H9 (cell line): Measurements from ENCODE around the gene TMEM151B. TPM values are rescaled to one million over a fixed set of nuclear protein-coding genes. Genes with fewer than 3 reads are reported as not detected.

ENCODE experiments used
- DNase-seq: peaks from one replicate; pipeline ENCODE4 v3.0.0-alpha.2; 2017
- H2AFZ ChIP-seq: one replicate; pipeline ENCODE4 v1.6.1; 2013; ENCODE audit warnings: mild to moderate bottlenecking, low read length, control low read depth, moderate library complexity
- H2AK5ac ChIP-seq: 2 replicates; pipeline ENCODE4 v1.6.1; 2013; ENCODE audit warnings: low read length, control low read depth, mixed read lengths; ENCODE audit not compliant: insufficient read length
- H2BK120ac ChIP-seq: one replicate; pipeline ENCODE4 v1.6.1; 2013; ENCODE audit warnings: low read depth, mild to moderate bottlenecking, low read length, control low read depth, inconsistent platforms; ENCODE audit not compliant: poor library complexity, severe bottlenecking
- H2BK12ac ChIP-seq: 2 replicates; pipeline ENCODE4 v1.6.1; 2013; ENCODE audit warnings: low read length, control low read depth, mixed read lengths, low read depth; ENCODE audit not compliant: insufficient read length
- H2BK15ac ChIP-seq: 2 replicates; pipeline ENCODE4 v1.6.1; 2013; ENCODE audit warnings: low read depth, low read length, control low read depth
- H2BK20ac ChIP-seq: one replicate; pipeline ENCODE4 v1.6.1; 2013; ENCODE audit warnings: low read depth, mild to moderate bottlenecking, low read length, control low read depth, inconsistent platforms; ENCODE audit not compliant: poor library complexity, severe bottlenecking
- H2BK5ac ChIP-seq: 2 replicates; pipeline ENCODE4 v1.6.1; 2013; ENCODE audit warnings: low read length, control low read depth, mixed read lengths; ENCODE audit not compliant: insufficient read length
- H3K14ac ChIP-seq: 2 replicates; pipeline ENCODE4 v1.6.1; 2013; ENCODE audit warnings: low read length, control low read depth; ENCODE audit not compliant: insufficient read depth
- H3K18ac ChIP-seq: 2 replicates; pipeline ENCODE4 v1.6.1; 2013; ENCODE audit warnings: low read depth, mild to moderate bottlenecking, mixed read lengths, low read length, control low read depth; ENCODE audit not compliant: insufficient read length
- H3K23ac ChIP-seq: 2 replicates; pipeline ENCODE4 v1.6.1; 2013; ENCODE audit warnings: low read length, control low read depth, mixed read lengths, low read depth; ENCODE audit not compliant: insufficient read length
- H3K23me2 ChIP-seq: 2 replicates; pipeline ENCODE4 v1.6.1; 2013; ENCODE audit warnings: low read depth, mild to moderate bottlenecking, mixed read lengths, low read length, control low read depth; ENCODE audit not compliant: insufficient read length, poor library complexity, severe bottlenecking
- H3K27ac ChIP-seq: 2 replicates; pipeline ENCODE4 v1.5.1; 2013; ENCODE audit warnings: low read length, control low read depth, mixed read lengths, low read depth; ENCODE audit not compliant: insufficient read length
- H3K27me3 ChIP-seq: 2 replicates; pipeline ENCODE4 v1.6.1; 2013; ENCODE audit warnings: low read length, control low read depth, inconsistent platforms; ENCODE audit not compliant: insufficient read depth
- H3K4ac ChIP-seq: 2 replicates; pipeline ENCODE4 v1.6.1; 2013; ENCODE audit warnings: low read depth, mild to moderate bottlenecking, control low read depth, inconsistent platforms, low read length, moderate library complexity
- H3K4me1 ChIP-seq: 2 replicates; pipeline ENCODE4 v1.6.1; 2013; ENCODE audit warnings: low read length, control low read depth, inconsistent platforms; ENCODE audit not compliant: insufficient read depth
- H3K4me2 ChIP-seq: 2 replicates; pipeline ENCODE4 v1.6.1; 2013; ENCODE audit warnings: low read length, control low read depth, mixed read lengths; ENCODE audit not compliant: insufficient read length, insufficient read depth
- H3K56ac ChIP-seq: 2 replicates; pipeline ENCODE4 v1.6.1; 2013; ENCODE audit warnings: low read depth, mild to moderate bottlenecking, mixed read lengths, low read length, control low read depth; ENCODE audit not compliant: insufficient read length
- H3K79me1 ChIP-seq: 2 replicates; pipeline ENCODE4 v1.6.1; 2013; ENCODE audit warnings: low read depth, mild to moderate bottlenecking, moderate library complexity, low read length, control low read depth, inconsistent platforms; ENCODE audit not compliant: insufficient read depth, poor library complexity, severe bottlenecking
- H3K79me2 ChIP-seq: 2 replicates; pipeline ENCODE4 v1.6.1; 2013; ENCODE audit warnings: low read length, control low read depth, inconsistent platforms; ENCODE audit not compliant: insufficient read depth
- H3K9ac ChIP-seq: 2 replicates; pipeline ENCODE4 v1.6.1; 2013; ENCODE audit warnings: low read length, control low read depth, mixed read lengths; ENCODE audit not compliant: insufficient read length; ENCODE audit errors: extremely low read depth
- H3K9me3 ChIP-seq: one replicate; pipeline ENCODE4 v1.6.1; 2013; ENCODE audit warnings: low read depth, low read length, inconsistent platforms; ENCODE audit not compliant: control insufficient read depth
- H3T11ph ChIP-seq: one replicate; pipeline ENCODE4 v1.6.1; 2013; ENCODE audit warnings: mild to moderate bottlenecking, low read length, control low read depth, inconsistent platforms
- H4K20me1 ChIP-seq: one replicate; pipeline ENCODE4 v1.6.1; 2013; ENCODE audit not compliant: control insufficient read depth, insufficient read length, insufficient read depth
- H4K5ac ChIP-seq: 2 replicates; pipeline ENCODE4 v1.6.1; 2013; ENCODE audit warnings: low read depth, mild to moderate bottlenecking, mixed read lengths, low read length, control low read depth; ENCODE audit not compliant: insufficient read length
- H4K8ac ChIP-seq: replicated peaks from 2 replicates; pipeline ENCODE4 v1.6.1; 2013; ENCODE audit warnings: low read length, control low read depth, mixed read lengths, low read depth; ENCODE audit not compliant: insufficient read length
- H4K91ac ChIP-seq: 2 replicates; pipeline ENCODE4 v1.6.1; 2013; ENCODE audit warnings: low read depth, mild to moderate bottlenecking, moderate library complexity, mixed read lengths, low read length, control low read depth; ENCODE audit not compliant: insufficient read length
- H3K27ac Mint-ChIP-seq, 3 experiments: 2 replicates in 2 of 3; 3 replicates in 1 of 3; pipeline ENCODE4 v1.8.0; 2020 to 2021; ENCODE audit warnings: mixed read lengths in 3 of 3, mild to moderate bottlenecking in 1 of 3, moderate library complexity in 1 of 3
- H3K27me3 Mint-ChIP-seq: 2 replicates; pipeline ENCODE4 v1.8.0; 2021; ENCODE audit warnings: low read depth, mild to moderate bottlenecking, moderate library complexity, mixed read lengths
- H3K36me3 Mint-ChIP-seq, 3 experiments: 2 replicates in 2 of 3; 3 replicates in 1 of 3; pipeline ENCODE4 v1.8.0; 2020 to 2021; ENCODE audit warnings: low read depth in 3 of 3, mixed read lengths in 3 of 3; ENCODE audit not compliant: insufficient read depth in 1 of 3
- H3K4me1 Mint-ChIP-seq, 2 experiments: 2 replicates each; pipeline ENCODE4 v1.8.0; 2020; ENCODE audit warnings: mixed read lengths in 2 of 2
- H3K4me3 Mint-ChIP-seq, 2 experiments: 2 replicates in 1 of 2; 3 replicates in 1 of 2; pipeline ENCODE4 v1.8.0; 2020 to 2021; ENCODE audit warnings: mild to moderate bottlenecking in 2 of 2, mixed read lengths in 2 of 2, moderate library complexity in 1 of 2
- H3K9me3 Mint-ChIP-seq, 2 experiments: 2 replicates in 1 of 2; 3 replicates in 1 of 2; pipeline ENCODE4 v1.8.0; 2020; ENCODE audit warnings: mild to moderate bottlenecking in 2 of 2, mixed read lengths in 2 of 2, moderate library complexity in 1 of 2
- WGBS: extraction: QIAGEN DNeasy Blood & Tissue Kit; methylation state at CpG from one replicate; pipeline ENCODE4 v1.1.7; 2013; ENCODE audit warnings: missing lambda C conversion rate, low lambda C conversion rate, mixed read lengths; ENCODE audit not compliant: insufficient read length; ENCODE audit errors: extremely low coverage; 5-methylcytosine and 5-hydroxymethylcytosine counted together
- total RNA-seq: library from RNA; stranded (reverse); gene quantifications from 2 replicates; pipeline ENCODE4 v1.2.1, GENCODE V29; 2021
- TF ChIP-seq, protein P1 (sequence below): fragments of 200-600 bp; sonication (generic); conservative IDR thresholded peaks from 3 replicates; pipeline ENCODE4 v1.8.0; 2021; ENCODE audit warnings: antibody characterized with exemption, mild to moderate bottlenecking

The TMEM151B gene
- total RNA-seq, 1 experiment from 2014 or later: 2.4 TPM

DNA sequence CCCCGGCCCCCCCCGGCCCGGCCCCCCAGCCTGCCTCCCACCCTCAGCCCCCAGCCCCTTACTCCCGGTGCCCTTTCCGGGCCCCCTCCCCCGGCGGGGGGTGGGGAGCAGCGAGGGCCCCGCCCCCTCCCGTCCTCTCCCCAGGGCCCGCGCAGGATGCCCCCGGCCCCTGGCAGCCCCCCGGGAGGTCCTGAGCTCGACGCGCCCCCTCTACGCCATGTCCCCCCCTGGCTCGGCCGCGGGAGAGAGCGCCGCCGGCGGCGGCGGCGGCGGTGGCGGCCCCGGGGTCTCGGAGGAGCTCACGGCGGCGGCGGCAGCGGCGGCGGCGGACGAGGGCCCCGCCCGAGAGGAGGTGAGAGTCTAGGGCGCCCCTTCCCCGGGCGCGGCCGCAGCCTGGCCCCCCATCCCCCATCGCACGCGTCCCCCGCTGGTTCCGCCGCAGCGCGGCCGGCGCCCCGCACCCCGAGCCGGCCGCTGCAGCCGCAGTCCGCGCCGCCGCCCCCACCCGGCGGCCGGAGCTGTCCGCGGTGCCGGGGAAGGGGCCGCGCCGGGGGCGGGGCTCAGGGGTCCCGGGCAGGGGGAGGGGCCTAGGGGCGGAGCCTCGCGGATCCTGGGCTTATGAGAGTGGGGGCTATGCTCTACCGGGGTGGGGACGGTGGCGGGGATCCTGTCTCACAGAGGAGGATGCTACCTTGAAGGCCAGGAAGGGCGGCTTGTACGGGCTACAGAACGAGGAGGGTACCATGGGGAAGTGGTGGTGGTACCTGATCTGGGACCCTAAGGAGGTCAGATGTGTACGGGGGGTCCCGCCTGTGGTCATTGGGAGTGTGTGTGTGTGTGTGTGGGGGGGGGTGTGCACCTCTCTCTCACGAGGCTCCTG is 516 bp downstream of the TMEM151B start:
- no peak overlapping the region for H3K18ac ChIP-seq
- no CpG with 5 or more reads among the region's 90 CpGs for WGBS
- no peaks in the 10 kb centered on the region; a peak in 1 of 7 replicates for H3K36me3 Mint-ChIP-seq
- peak overlapping the region; percentile 22 for H3K4me2 ChIP-seq
- H3K9me3 Mint-ChIP-seq: no peaks in the 10 kb centered on the region
- H3K27me3 Mint-ChIP-seq: peaks cover 20% of the 10 kb centered on the region
- H3K23ac ChIP-seq: no peak overlapping the region
- peaks cover 26 to 45% of the 10 kb centered on the region in 2 experiments for H3K4me1 Mint-ChIP-seq
- H3K56ac ChIP-seq: no peak overlapping the region
- H3K9me3 ChIP-seq: no peaks in the 10 kb centered on the region
- H3K4me3 Mint-ChIP-seq: peak overlapping the region; percentile 68 to 88
- H4K8ac ChIP-seq: no peak overlapping the region
- DNase-seq: peak; percentile 73
- H2AFZ ChIP-seq: no peak overlapping the region
- H3K4me1 ChIP-seq: peaks cover 12% of the 10 kb centered on the region; the same call in 1 of the 2 replicates
- H3K23me2 ChIP-seq: peaks cover 5% of the 10 kb centered on the region
- no peaks in the 10 kb centered on the region for H4K20me1 ChIP-seq
- H3K27me3 ChIP-seq: peaks cover 7% of the 10 kb centered on the region; the same call in 1 of the 2 replicates
- no peak overlapping the region for H4K91ac ChIP-seq
- H2BK15ac ChIP-seq: no peak overlapping the region
- no peaks in the 10 kb centered on the region for H3K79me2 ChIP-seq
- H2BK20ac ChIP-seq: no peak overlapping the region
- no peak overlapping the region for H2BK5ac ChIP-seq
- H2AK5ac ChIP-seq: no peak overlapping the region
- no peak overlapping the region for H3K27ac ChIP-seq
- no peak overlapping the region for H4K5ac ChIP-seq
- H3K9ac ChIP-seq: no peak overlapping the region
- no peak overlapping the region for H3K4ac ChIP-seq
- H3K27ac Mint-ChIP-seq: no peak overlapping the region
- TF ChIP-seq, protein P1, sequence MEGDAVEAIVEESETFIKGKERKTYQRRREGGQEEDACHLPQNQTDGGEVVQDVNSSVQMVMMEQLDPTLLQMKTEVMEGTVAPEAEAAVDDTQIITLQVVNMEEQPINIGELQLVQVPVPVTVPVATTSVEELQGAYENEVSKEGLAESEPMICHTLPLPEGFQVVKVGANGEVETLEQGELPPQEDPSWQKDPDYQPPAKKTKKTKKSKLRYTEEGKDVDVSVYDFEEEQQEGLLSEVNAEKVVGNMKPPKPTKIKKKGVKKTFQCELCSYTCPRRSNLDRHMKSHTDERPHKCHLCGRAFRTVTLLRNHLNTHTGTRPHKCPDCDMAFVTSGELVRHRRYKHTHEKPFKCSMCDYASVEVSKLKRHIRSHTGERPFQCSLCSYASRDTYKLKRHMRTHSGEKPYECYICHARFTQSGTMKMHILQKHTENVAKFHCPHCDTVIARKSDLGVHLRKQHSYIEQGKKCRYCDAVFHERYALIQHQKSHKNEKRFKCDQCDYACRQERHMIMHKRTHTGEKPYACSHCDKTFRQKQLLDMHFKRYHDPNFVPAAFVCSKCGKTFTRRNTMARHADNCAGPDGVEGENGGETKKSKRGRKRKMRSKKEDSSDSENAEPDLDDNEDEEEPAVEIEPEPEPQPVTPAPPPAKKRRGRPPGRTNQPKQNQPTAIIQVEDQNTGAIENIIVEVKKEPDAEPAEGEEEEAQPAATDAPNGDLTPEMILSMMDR: no peak
- no peaks in the 10 kb centered on the region for H3K79me1 ChIP-seq
- no peak overlapping the region for H3T11ph ChIP-seq
- no peak overlapping the region for H3K14ac ChIP-seq
- no peak overlapping the region for H2BK120ac ChIP-seq
- H2BK12ac ChIP-seq: no peak overlapping the region
